SK-N-SH (cell line): ENCODE data around the gene MLYCD. TPM values are rescaled to one million over a fixed set of nuclear protein-coding genes. Genes with fewer than 3 reads are reported as not detected.

Experiments
- CTCF ChIA-PET: fragments of 300-600, 350-600 bp; formaldehyde crosslinking; extraction: SDS; loops from one replicate; lab custom pipeline; 2021; lab: Yijun Ruan, JAX
- POLR2A ChIA-PET: fragments of 350-600 bp; sonication (Branson Sonifier 250); formaldehyde crosslinking; extraction: SDS; loops from one replicate; lab custom pipeline; 2020; ENCODE audit warnings: antibody characterized with exemption, inconsistent platforms; lab: Yijun Ruan, JAX
- DNase-seq: peaks from one replicate; pipeline ENCODE4 v3.0.0; 2012
- H2AFZ ChIP-seq: fragments of 200-600 bp; sonication (generic); 2 replicates; pipeline ENCODE4 v1.8.1; 2016; ENCODE audit warnings: antibody characterized with exemption, mild to moderate bottlenecking, low read depth
- H3F3A ChIP-seq: fragments of 200-600 bp; sonication (generic); replicated peaks from 2 replicates; pipeline ENCODE3; 2016; ENCODE audit warnings: antibody characterized with exemption, mild to moderate bottlenecking; ENCODE audit not compliant: insufficient read depth
- H3K27ac ChIP-seq, 2 experiments: fragments of 200-500 bp in 1 of 2; fragments of 200-600 bp in 1 of 2; sonication (Bioruptor generic) in 1 of 2; sonication (generic), shearing (Covaris generic) in 1 of 2; 2 replicates each; pipeline versions ENCODE4 v1.5.1 to v1.6.1; 2014 to 2016; ENCODE audit warnings: low read depth in 2 of 2, inconsistent platforms in 1 of 2, low read length in 1 of 2, mild to moderate bottlenecking in 1 of 2, mixed read lengths in 1 of 2
- H3K27me3 ChIP-seq: fragments of 200-600 bp; sonication (generic), shearing (Covaris generic); 2 replicates; pipeline ENCODE4 v1.6.1; 2016; ENCODE audit warnings: mixed run types; ENCODE audit not compliant: insufficient read depth
- H3K36me3 ChIP-seq, 2 experiments: fragments of 200-500 bp in 1 of 2; fragments of 200-600 bp in 1 of 2; sonication (Bioruptor generic) in 1 of 2; sonication (generic) in 1 of 2; replicated peaks in 1 of 2; 2 replicates each; pipeline versions ENCODE3 to v1.5.1; 2014 to 2016; ENCODE audit warnings: low read length in 1 of 2, mild to moderate bottlenecking in 1 of 2; ENCODE audit not compliant: insufficient read depth in 2 of 2, control insufficient read depth in 1 of 2
- H3K4me1 ChIP-seq, 2 experiments: fragments of 200-500 bp in 1 of 2; fragments of 200-600 bp in 1 of 2; sonication (Bioruptor generic) in 1 of 2; sonication (generic), shearing (Covaris generic) in 1 of 2; 2 replicates each; pipeline versions ENCODE4 v1.5.1 to v1.6.1; 2014 to 2016; ENCODE audit warnings: low read depth in 1 of 2, low read length in 1 of 2, mixed run types in 1 of 2; ENCODE audit not compliant: insufficient read depth in 2 of 2, control insufficient read depth in 1 of 2
- H3K4me2 ChIP-seq: fragments of 200-600 bp; sonication (generic), shearing (Covaris generic); 2 replicates; pipeline ENCODE4 v1.6.1; 2017; ENCODE audit warnings: mixed run types
- H3K4me3 ChIP-seq, 2 experiments: fragments of 200-500 bp in 1 of 2; fragments of 200-600 bp in 1 of 2; sonication (Bioruptor generic) in 1 of 2; sonication (generic), shearing (Covaris generic) in 1 of 2; 2 replicates each; pipeline versions ENCODE4 v1.5.1 to v1.8.1; 2014 to 2016; ENCODE audit warnings: low read depth in 2 of 2, inconsistent platforms in 1 of 2, low read length in 1 of 2, mild to moderate bottlenecking in 1 of 2, mixed read lengths in 1 of 2, moderate library complexity in 1 of 2
- H3K79me2 ChIP-seq: fragments of 200-600 bp; sonication (generic); 2 replicates; pipeline ENCODE4 v1.8.1; 2017; ENCODE audit warnings: mild to moderate bottlenecking; ENCODE audit not compliant: insufficient read depth
- H3K9ac ChIP-seq: fragments of 200-600 bp; sonication (generic); 2 replicates; pipeline ENCODE4 v1.6.1; 2017; ENCODE audit warnings: mixed run types
- H3K9me2 ChIP-seq: fragments of 200-600 bp; sonication (generic); 2 replicates; pipeline ENCODE4 v1.6.1; 2017; ENCODE audit warnings: mixed run types
- H3K9me3 ChIP-seq: fragments of 200-600 bp; sonication (generic); 2 replicates; pipeline ENCODE4 v1.6.1; 2017; ENCODE audit warnings: mixed run types, mild to moderate bottlenecking, moderate library complexity
- H4K20me1 ChIP-seq: fragments of 200-600 bp; sonication (generic); 2 replicates; pipeline ENCODE4 v1.6.1; 2017; ENCODE audit warnings: mild to moderate bottlenecking, mixed run types; ENCODE audit not compliant: insufficient read depth
- CHD2 ChIP-seq: fragments of 150-350 bp; IDR thresholded peaks from 2 replicates; pipeline ENCODE4 v1.6.1; 2018; ENCODE audit warnings: low read length; ENCODE audit not compliant: partially characterized antibody
- FOSL2 ChIP-seq: IDR thresholded peaks from 2 replicates; pipeline ENCODE4 v1.4.0; 2012; ENCODE audit warnings: low read depth, mild to moderate bottlenecking, moderate library complexity, borderline replicate concordance
- FOXJ3 ChIP-seq: sonication (generic); formaldehyde crosslinking; IDR thresholded peaks from 2 replicates; pipeline ENCODE4 v1.5.1; 2020; ENCODE audit warnings: mild to moderate bottlenecking, missing genetic modification reagents
- JUND ChIP-seq: IDR thresholded peaks from 2 replicates; pipeline ENCODE4 v1.4.0; 2012
- MEF2A ChIP-seq: IDR thresholded peaks from 2 replicates; pipeline ENCODE4 v1.4.0; 2012; ENCODE audit warnings: low read depth, borderline replicate concordance
- POLR2AphosphoS5 ChIP-seq: IDR thresholded peaks from 2 replicates; pipeline ENCODE4 v1.6.1; 2012; ENCODE audit warnings: low read depth, low read length
- SIN3A ChIP-seq: IDR thresholded peaks from 2 replicates; pipeline ENCODE4 v1.6.1; 2012; ENCODE audit warnings: low read depth, mild to moderate bottlenecking, low read length, moderate library complexity, borderline replicate concordance
- TAF1 ChIP-seq: IDR thresholded peaks from 2 replicates; pipeline ENCODE4 v1.6.1; 2012; ENCODE audit warnings: low read depth, mild to moderate bottlenecking, low read length, moderate library complexity, borderline replicate concordance
- TCF12 ChIP-seq: IDR thresholded peaks from 2 replicates; pipeline ENCODE4 v1.4.0; 2012
- WGBS: methylation state at CpG from one replicate; pipeline ENCODE4 v1.1.6; 2017; ENCODE audit warnings: low lambda C conversion rate; 5-methylcytosine and 5-hydroxymethylcytosine counted together
- polyA plus RNA-seq, 3 experiments: library from polyadenylated mRNA; depleted of rRNA; stranded (reverse); fragments of >200 nt; gene quantifications; 2 replicates each; pipeline ENCODE4 v1.2.3, GENCODE V29; 2012
- TF ChIP-seq, protein P1 (sequence below): fragments of 150-350 bp; IDR thresholded peaks from 2 replicates; pipeline ENCODE4 v1.6.1; 2017; ENCODE audit warnings: antibody characterized with exemption, low read length, low read depth, borderline replicate concordance
- TF ChIP-seq, protein P2 (sequence below): IDR thresholded peaks from 2 replicates; pipeline ENCODE4 v1.4.0; 2012; ENCODE audit warnings: low read depth, borderline replicate concordance
- TF ChIP-seq, protein P3 (sequence below): IDR thresholded peaks from 2 replicates; pipeline ENCODE4 v1.4.0; 2012; ENCODE audit warnings: low read depth
- TF ChIP-seq, protein P4 (sequence below): fragments of 150-350 bp; IDR thresholded peaks from 2 replicates; pipeline ENCODE4 v1.6.1; 2016; ENCODE audit warnings: mild to moderate bottlenecking, low read depth, low read length

Gene MLYCD
- polyA plus RNA-seq, 1 of the 3 experiments (the other 2 are of a cell fraction) = 2.4 TPM

DNA sequence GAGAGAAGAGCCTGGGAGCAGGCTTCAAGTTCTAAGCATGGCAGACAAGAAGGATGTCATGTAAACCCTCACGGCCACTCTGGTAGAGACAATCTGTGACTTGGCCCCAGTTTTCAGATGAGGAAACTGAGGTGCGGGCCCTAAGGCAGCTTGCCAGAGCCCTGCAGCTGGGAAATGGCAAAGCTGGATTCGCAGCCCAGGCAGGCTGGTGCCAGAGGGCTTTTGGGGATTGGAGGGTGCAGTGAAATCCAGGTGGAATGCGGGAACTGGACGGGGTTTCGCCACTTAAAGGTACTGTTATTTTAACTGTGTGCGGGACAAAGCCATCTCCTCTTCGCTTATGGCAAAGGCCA, 53.6 kb downstream of the MLYCD start:
- CTCF ChIA-PET = interaction anchor here (1.1 to 14.6 kb wide), 5 partner anchors 13 to 111 kb away, joined by 3 to 470 read pairs (median 15); no protein-coding TSS in a partner anchor
- POLR2A ChIA-PET = no interaction called here
- H3K36me3 ChIP-seq = no peaks in the 10 kb centered on the region
- H3K4me3 ChIP-seq = peak overlapping the region; percentile 62 to 65
- H2AFZ ChIP-seq = peak overlapping the region; percentile 84
- no peak for DNase-seq
- peak overlapping the region in 1 of 2 experiments; percentile 78; a peak in 2 of 4 replicates for H3K27ac ChIP-seq
- no peaks in the 10 kb centered on the region for H3K9me3 ChIP-seq
- peaks cover 3% of the 10 kb centered on the region for H3F3A ChIP-seq
- H3K9ac ChIP-seq = peak overlapping the region; percentile 77; the same call in 1 of the 2 replicates
- 34% methylated on average over 6 of the region's 8 CpGs for whole genome bisulfite sequencing
- H3K4me1 ChIP-seq = peaks cover 9 to 26% of the 10 kb centered on the region in 2 experiments; a peak in 2 of 4 replicates
- peaks cover 11% of the 10 kb centered on the region; the same call in 1 of the 2 replicates for H4K20me1 ChIP-seq
- no peaks in the 10 kb centered on the region for H3K79me2 ChIP-seq
- H3K4me2 ChIP-seq = peak overlapping the region; percentile 99
- no peaks in the 10 kb centered on the region for H3K9me2 ChIP-seq
- H3K27me3 ChIP-seq = no peaks in the 10 kb centered on the region
- TF ChIP-seq SIN3A (no peak), MEF2A (no peak), CHD2 (no peak), TAF1 (no peak), JUND (no peak), POLR2AphosphoS5 (no peak), FOSL2 (no peak), TCF12 (no peak), FOXJ3 (CRISPR knock-in tag) (no peak)
- TF ChIP-seq, protein P1, sequence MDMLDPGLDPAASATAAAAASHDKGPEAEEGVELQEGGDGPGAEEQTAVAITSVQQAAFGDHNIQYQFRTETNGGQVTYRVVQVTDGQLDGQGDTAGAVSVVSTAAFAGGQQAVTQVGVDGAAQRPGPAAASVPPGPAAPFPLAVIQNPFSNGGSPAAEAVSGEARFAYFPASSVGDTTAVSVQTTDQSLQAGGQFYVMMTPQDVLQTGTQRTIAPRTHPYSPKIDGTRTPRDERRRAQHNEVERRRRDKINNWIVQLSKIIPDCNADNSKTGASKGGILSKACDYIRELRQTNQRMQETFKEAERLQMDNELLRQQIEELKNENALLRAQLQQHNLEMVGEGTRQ = no peak
- TF ChIP-seq, protein P2, sequence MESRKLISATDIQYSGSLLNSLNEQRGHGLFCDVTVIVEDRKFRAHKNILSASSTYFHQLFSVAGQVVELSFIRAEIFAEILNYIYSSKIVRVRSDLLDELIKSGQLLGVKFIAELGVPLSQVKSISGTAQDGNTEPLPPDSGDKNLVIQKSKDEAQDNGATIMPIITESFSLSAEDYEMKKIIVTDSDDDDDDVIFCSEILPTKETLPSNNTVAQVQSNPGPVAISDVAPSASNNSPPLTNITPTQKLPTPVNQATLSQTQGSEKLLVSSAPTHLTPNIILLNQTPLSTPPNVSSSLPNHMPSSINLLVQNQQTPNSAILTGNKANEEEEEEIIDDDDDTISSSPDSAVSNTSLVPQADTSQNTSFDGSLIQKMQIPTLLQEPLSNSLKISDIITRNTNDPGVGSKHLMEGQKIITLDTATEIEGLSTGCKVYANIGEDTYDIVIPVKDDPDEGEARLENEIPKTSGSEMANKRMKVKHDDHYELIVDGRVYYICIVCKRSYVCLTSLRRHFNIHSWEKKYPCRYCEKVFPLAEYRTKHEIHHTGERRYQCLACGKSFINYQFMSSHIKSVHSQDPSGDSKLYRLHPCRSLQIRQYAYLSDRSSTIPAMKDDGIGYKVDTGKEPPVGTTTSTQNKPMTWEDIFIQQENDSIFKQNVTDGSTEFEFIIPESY = no peak
- TF ChIP-seq, protein P3, sequence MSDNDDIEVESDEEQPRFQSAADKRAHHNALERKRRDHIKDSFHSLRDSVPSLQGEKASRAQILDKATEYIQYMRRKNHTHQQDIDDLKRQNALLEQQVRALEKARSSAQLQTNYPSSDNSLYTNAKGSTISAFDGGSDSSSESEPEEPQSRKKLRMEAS = no peak
- TF ChIP-seq, protein P4, sequence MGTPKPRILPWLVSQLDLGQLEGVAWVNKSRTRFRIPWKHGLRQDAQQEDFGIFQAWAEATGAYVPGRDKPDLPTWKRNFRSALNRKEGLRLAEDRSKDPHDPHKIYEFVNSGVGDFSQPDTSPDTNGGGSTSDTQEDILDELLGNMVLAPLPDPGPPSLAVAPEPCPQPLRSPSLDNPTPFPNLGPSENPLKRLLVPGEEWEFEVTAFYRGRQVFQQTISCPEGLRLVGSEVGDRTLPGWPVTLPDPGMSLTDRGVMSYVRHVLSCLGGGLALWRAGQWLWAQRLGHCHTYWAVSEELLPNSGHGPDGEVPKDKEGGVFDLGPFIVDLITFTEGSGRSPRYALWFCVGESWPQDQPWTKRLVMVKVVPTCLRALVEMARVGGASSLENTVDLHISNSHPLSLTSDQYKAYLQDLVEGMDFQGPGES = no peak
